Cardiac muscle cell (in vitro differentiated cells and primary cell): Measurements from ENCODE around the gene ACSS2. TPM values are rescaled to one million over a fixed set of nuclear protein-coding genes. Genes with fewer than 3 reads are reported as not detected.

Experiments used
- DNase-seq, 2 donors: peaks; one replicate each; pipeline versions ENCODE4 v3.0.0 to v3.0.0-alpha.2; 2010 to 2017; ENCODE audit warnings: low read depth in 1 of 2, low spot score in 1 of 2
- H3K27ac ChIP-seq: fragments of 200-600 bp; sonication (generic); 2 replicates; pipeline ENCODE4 v1.5.1; 2016
- H3K27me3 ChIP-seq: fragments of 200-600 bp; sonication (generic); 2 replicates; pipeline ENCODE4 v1.6.0; 2016; ENCODE audit warnings: control low read depth
- H3K36me3 ChIP-seq: fragments of 200-600 bp; sonication (generic); 2 replicates; pipeline ENCODE4 v1.5.1; 2016; ENCODE audit warnings: control low read depth
- H3K4me1 ChIP-seq: fragments of 200-600 bp; sonication (generic); 2 replicates; pipeline ENCODE4 v1.8.1; 2017; ENCODE audit warnings: low read depth, mild to moderate bottlenecking, mixed run types
- H3K4me3 ChIP-seq: fragments of 200-600 bp; sonication (generic); 2 replicates; pipeline ENCODE4 v1.5.1; 2016; ENCODE audit warnings: mild to moderate bottlenecking
- H3K9me3 ChIP-seq: fragments of 200-600 bp; sonication (generic); 2 replicates; pipeline ENCODE4 v1.5.1; 2017; ENCODE audit warnings: low read depth, mild to moderate bottlenecking, control low read depth
- CTCF ChIP-seq: IDR thresholded peaks from 2 replicates; pipeline ENCODE4 v1.5.1; 2012; ENCODE audit warnings: low read depth, mild to moderate bottlenecking, low read length
- polyA plus RNA-seq: library from polyadenylated mRNA; unstranded; fragments of >200 nt; fragmentation: Nextera tagmentation; extraction: Ambion mirVana; gene quantifications from 2 replicates; pipeline ENCODE4 v1.2.1, GENCODE V29; 2016
- total RNA-seq: library from RNA; depleted of rRNA; stranded (reverse); fragments of >200 nt; gene quantifications from 2 replicates; pipeline ENCODE4 v1.2.3, GENCODE V29; 2016

The ACSS2 gene
- total and polyA plus RNA-seq, 2 experiments from 2014 or later, result 79.6 to 105 TPM

GRCh38 chr20:34859826-34860545 lies 16.4 kb upstream of the ACSS2 start:
- peaks cover 12% of the 10 kb centered on the region for H3K36me3 ChIP-seq
- DNase-seq, result no peak

GRCh38 chr20:34861386-34862084 lies 14.9 kb upstream of the ACSS2 start:
- Histone ChIP-seq H3K27me3 (no peaks in the 10 kb centered on the region), H3K9me3 (no peaks in the 10 kb centered on the region), H3K4me1 (no peaks in the 10 kb centered on the region), H3K4me3 (no peak overlapping the region), H3K36me3 (peaks cover 8% of the 10 kb centered on the region), H3K27ac (no peak overlapping the region)
- no peak for TF ChIP-seq CTCF
- DNase-seq, result no peak

More at GRCh38 chr20:34859826-34860545, 16.4 kb upstream of the ACSS2 start:
- Histone ChIP-seq H3K4me1 (no peaks in the 10 kb centered on the region), H3K4me3 (no peak overlapping the region), H3K9me3 (no peaks in the 10 kb centered on the region), H3K27ac (no peak overlapping the region), H3K27me3 (no peaks in the 10 kb centered on the region)
- no peak for TF ChIP-seq CTCF

GRCh38 chr20:34862724-34863123 lies 13.7 kb upstream of the ACSS2 start:
- H3K27me3 ChIP-seq, result no peaks in the 10 kb centered on the region
- peaks cover 8% of the 10 kb centered on the region for H3K36me3 ChIP-seq
- TF ChIP-seq CTCF, result no peak
- H3K9me3 ChIP-seq, result no peaks in the 10 kb centered on the region
- H3K4me1 ChIP-seq, result no peaks in the 10 kb centered on the region
- no peak overlapping the region for H3K27ac ChIP-seq
- no peak overlapping the region for H3K4me3 ChIP-seq
- DNase-seq, result no peak

- no peaks in the 10 kb centered on the region for H3K4me1 ChIP-seq
- H3K36me3 ChIP-seq, result peaks cover 3% of the 10 kb centered on the region
- H3K9me3 ChIP-seq, result no peaks in the 10 kb centered on the region
- no peak for DNase-seq
- TF ChIP-seq CTCF, result no peak
- H3K27me3 ChIP-seq, result no peaks in the 10 kb centered on the region
- H3K27ac ChIP-seq, result no peak overlapping the region
- H3K4me3 ChIP-seq, result no peak overlapping the region
Measured at GRCh38 chr20:34863421-34863965, 12.9 kb upstream of the ACSS2 start.

GRCh38 chr20:34864216-34864615 lies 12.2 kb upstream of the ACSS2 start:
- Histone ChIP-seq H3K27me3 (no peaks in the 10 kb centered on the region), H3K27ac (no peak overlapping the region), H3K4me3 (no peak overlapping the region), H3K36me3 (peaks cover 2% of the 10 kb centered on the region), H3K4me1 (no peaks in the 10 kb centered on the region), H3K9me3 (no peaks in the 10 kb centered on the region)
- no peak for TF ChIP-seq CTCF
- no peak for DNase-seq
